Caco-2 (cell line): Measurements from ENCODE around the gene TMED8. TPM values are rescaled to one million over a fixed set of nuclear protein-coding genes. Genes with fewer than 3 reads are reported as not detected.
A peak's percentile ranks its signal among the peaks of the same experiment; 100 is the strongest.

ENCODE experiments used
- BruUV-seq: library from RNA; stranded (reverse); fragments of 400-500 nt; replicated peaks from 2 replicates; lab custom pipeline; 2021; lab: Mats Ljungman, UMichigan
- CTCF ChIA-PET: fragments of 300-600 bp; sonication (Branson Sonifier 250); formaldehyde crosslinking; loops from one replicate; lab custom pipeline; 2022; ENCODE audit warnings: antibody characterized with exemption; lab: Charles Lee
- POLR2A ChIA-PET: fragments of 300-600 bp; sonication (Branson Sonifier 250); formaldehyde crosslinking; loops from one replicate; lab custom pipeline; 2022; ENCODE audit warnings: antibody characterized with exemption; lab: Charles Lee
- DNase-seq, 2 experiments: peaks; one replicate each; pipeline versions ENCODE4 v3.0.0 to v3.0.0-alpha.2; 2020 to 2022
- H3K27me3 ChIP-seq: replicated peaks from 2 replicates; pipeline ENCODE4 v1.6.0; 2011; ENCODE audit warnings: low read length; ENCODE audit not compliant: control insufficient read depth, insufficient read depth
- H3K36me3 ChIP-seq: 2 replicates; pipeline ENCODE4 v1.5.1; 2011; ENCODE audit warnings: low read length; ENCODE audit not compliant: control insufficient read depth, insufficient read depth
- H3K4me1 ChIP-seq: fragments of 250-450 bp; sonication (Bioruptor Pico); 2 replicates; pipeline ENCODE4 v1.5.1; 2020; ENCODE audit warnings: mild to moderate bottlenecking
- H3K4me3 ChIP-seq: 2 replicates; pipeline ENCODE4 v1.5.1; 2011; ENCODE audit warnings: low read depth, mild to moderate bottlenecking, control low read depth, low read length
- H3K9me3 ChIP-seq: fragments of 250-450 bp; sonication (Bioruptor Pico); 2 replicates; pipeline ENCODE4 v1.5.1; 2020; ENCODE audit warnings: mild to moderate bottlenecking, moderate library complexity
- H3K27ac Mint-ChIP-seq: one replicate; pipeline ENCODE4 v1.8.0; 2022; ENCODE audit warnings: mixed read lengths; ENCODE audit not compliant: unreplicated experiment
- H3K27me3 Mint-ChIP-seq: one replicate; pipeline ENCODE4 v1.8.0; 2022; ENCODE audit warnings: mixed read lengths; ENCODE audit not compliant: insufficient read depth, unreplicated experiment
- H3K36me3 Mint-ChIP-seq: one replicate; pipeline ENCODE4 v1.8.0; 2022; ENCODE audit warnings: mild to moderate bottlenecking, mixed read lengths; ENCODE audit not compliant: insufficient read depth, unreplicated experiment
- H3K4me1 Mint-ChIP-seq: one replicate; pipeline ENCODE4 v1.8.0; 2022; ENCODE audit warnings: low read depth, mixed read lengths; ENCODE audit not compliant: unreplicated experiment
- H3K4me3 Mint-ChIP-seq: one replicate; pipeline ENCODE4 v1.8.0; 2022; ENCODE audit warnings: mild to moderate bottlenecking, moderate library complexity, mixed read lengths; ENCODE audit not compliant: unreplicated experiment
- H3K9me3 Mint-ChIP-seq: one replicate; pipeline ENCODE4 v1.8.0; 2022; ENCODE audit warnings: mixed read lengths; ENCODE audit not compliant: unreplicated experiment
- intact Hi-C: fragments of 100-400 bp; cut with micrococcal nuclease; formaldehyde crosslinking; loops from one replicate; pipeline ENCODE4 v1.10.0; 2022; ENCODE audit not compliant: unreplicated experiment
- total RNA-seq: library from RNA; stranded (reverse); gene quantifications from 2 replicates; pipeline ENCODE4 v1.2.3, GENCODE V29; 2022
- TF ChIP-seq, protein P1 (sequence below), 2 experiments: fragments of 200-600 bp in 1 of 2; IDR thresholded peaks; 1 replicate in 1 of 2; 2 replicates in 1 of 2; pipeline versions ENCODE4 v1.5.1 to v1.8.0; 2011 to 2022; ENCODE audit warnings: antibody characterized with exemption in 1 of 2, control low read depth in 1 of 2, inconsistent platforms in 1 of 2, low read depth in 1 of 2, low read length in 1 of 2, mild to moderate bottlenecking in 1 of 2, moderate library complexity in 1 of 2; ENCODE audit not compliant: insufficient read depth in 1 of 2, severe bottlenecking in 1 of 2, unreplicated experiment in 1 of 2

The TMED8 gene
- total RNA-seq, 1 experiment from 2014 or later = 14.1 TPM

DNA sequence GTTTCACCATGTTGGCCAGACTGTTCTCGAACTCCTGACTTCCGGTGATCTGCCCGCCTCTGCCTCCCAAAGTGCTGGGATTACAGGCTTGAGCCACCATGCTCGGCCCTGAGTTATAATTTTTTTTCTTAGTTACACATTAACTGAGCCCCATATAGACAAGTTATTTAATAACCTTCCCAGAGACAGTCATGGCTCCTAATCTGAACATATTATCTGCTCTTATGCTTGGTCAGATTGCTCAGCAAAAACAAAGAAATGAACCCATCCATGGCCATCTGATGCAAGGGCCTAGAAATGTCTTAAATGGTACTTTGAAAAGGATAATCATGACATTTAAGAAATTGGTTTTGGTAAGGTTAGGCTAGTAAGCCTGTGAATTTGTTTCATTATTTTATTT is 13.3 kb upstream of the TMED8 start:
- POLR2A ChIA-PET = no interaction called here
- no peaks in the 10 kb centered on the region for H3K9me3 ChIP-seq
- no peak overlapping the region for H3K4me3 ChIP-seq
- no peak overlapping the region for H3K27ac Mint-ChIP-seq
- H3K36me3 ChIP-seq = no peaks in the 10 kb centered on the region
- intact Hi-C loops = no loop called here
- no peaks in the 10 kb centered on the region for H3K4me1 Mint-ChIP-seq
- TF ChIP-seq, protein P1, sequence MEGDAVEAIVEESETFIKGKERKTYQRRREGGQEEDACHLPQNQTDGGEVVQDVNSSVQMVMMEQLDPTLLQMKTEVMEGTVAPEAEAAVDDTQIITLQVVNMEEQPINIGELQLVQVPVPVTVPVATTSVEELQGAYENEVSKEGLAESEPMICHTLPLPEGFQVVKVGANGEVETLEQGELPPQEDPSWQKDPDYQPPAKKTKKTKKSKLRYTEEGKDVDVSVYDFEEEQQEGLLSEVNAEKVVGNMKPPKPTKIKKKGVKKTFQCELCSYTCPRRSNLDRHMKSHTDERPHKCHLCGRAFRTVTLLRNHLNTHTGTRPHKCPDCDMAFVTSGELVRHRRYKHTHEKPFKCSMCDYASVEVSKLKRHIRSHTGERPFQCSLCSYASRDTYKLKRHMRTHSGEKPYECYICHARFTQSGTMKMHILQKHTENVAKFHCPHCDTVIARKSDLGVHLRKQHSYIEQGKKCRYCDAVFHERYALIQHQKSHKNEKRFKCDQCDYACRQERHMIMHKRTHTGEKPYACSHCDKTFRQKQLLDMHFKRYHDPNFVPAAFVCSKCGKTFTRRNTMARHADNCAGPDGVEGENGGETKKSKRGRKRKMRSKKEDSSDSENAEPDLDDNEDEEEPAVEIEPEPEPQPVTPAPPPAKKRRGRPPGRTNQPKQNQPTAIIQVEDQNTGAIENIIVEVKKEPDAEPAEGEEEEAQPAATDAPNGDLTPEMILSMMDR (IDR thresholded peaks at IDR 0.05; ENCODE audit: insufficient read depth in 1 of 2, low read depth in 1 of 2, low read length in 1 of 2, severe bottlenecking in 1 of 2, unreplicated experiment in 1 of 2) = no peak
- no TSS peak for BruUV-seq
- no peaks in the 10 kb centered on the region for H3K27me3 ChIP-seq
- no peaks in the 10 kb centered on the region for H3K27me3 Mint-ChIP-seq
- DNase-seq = peak in 1 of 2 experiments; percentile 26
- no peaks in the 10 kb centered on the region for H3K9me3 Mint-ChIP-seq
- H3K4me1 ChIP-seq = peaks cover 16% of the 10 kb centered on the region
- H3K36me3 Mint-ChIP-seq = no peaks in the 10 kb centered on the region
- CTCF ChIA-PET = no interaction called here
- H3K4me3 Mint-ChIP-seq = no peak overlapping the region

DNA sequence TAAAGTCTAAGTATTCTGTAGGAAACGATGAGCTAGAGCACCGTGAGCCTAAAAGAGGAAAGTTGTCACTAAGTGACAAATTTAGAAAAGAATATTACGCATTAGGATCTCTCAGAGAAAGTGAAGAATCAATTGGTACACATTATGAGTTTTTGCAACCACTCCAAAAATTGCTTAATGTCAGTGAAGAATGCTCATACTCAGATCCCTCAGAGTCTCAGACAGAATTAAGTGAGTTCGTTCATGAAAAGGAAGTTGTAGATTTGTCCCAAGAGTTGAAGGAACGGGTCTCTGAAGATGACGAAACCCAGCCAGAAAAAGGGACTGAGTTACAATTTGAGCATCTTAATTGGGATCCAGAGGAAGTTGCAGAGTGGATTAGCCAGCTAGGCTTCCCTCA is 1.8 kb upstream of the TMED8 start:
- DNase-seq = no peak
- no peaks in the 10 kb centered on the region for H3K27me3 ChIP-seq
- H3K36me3 ChIP-seq = no peaks in the 10 kb centered on the region
- intact Hi-C loops = no loop called here
- TF ChIP-seq, protein P1 (IDR thresholded peaks at IDR 0.05; ENCODE audit: insufficient read depth in 1 of 2, low read depth in 1 of 2, low read length in 1 of 2, severe bottlenecking in 1 of 2, unreplicated experiment in 1 of 2) = no peak
- CTCF ChIA-PET = no interaction called here
- H3K27ac Mint-ChIP-seq = no peak overlapping the region
- no peaks in the 10 kb centered on the region for H3K27me3 Mint-ChIP-seq
- peaks cover 26% of the 10 kb centered on the region for H3K4me1 Mint-ChIP-seq
- peaks cover 31% of the 10 kb centered on the region for H3K4me1 ChIP-seq
- H3K4me3 ChIP-seq = no peak overlapping the region
- BruUV-seq = no TSS peak
- H3K4me3 Mint-ChIP-seq = no peak overlapping the region
- no peaks in the 10 kb centered on the region for H3K9me3 ChIP-seq
- no peaks in the 10 kb centered on the region for H3K36me3 Mint-ChIP-seq
- H3K9me3 Mint-ChIP-seq = no peaks in the 10 kb centered on the region
- POLR2A ChIA-PET = no interaction called here

DNA sequence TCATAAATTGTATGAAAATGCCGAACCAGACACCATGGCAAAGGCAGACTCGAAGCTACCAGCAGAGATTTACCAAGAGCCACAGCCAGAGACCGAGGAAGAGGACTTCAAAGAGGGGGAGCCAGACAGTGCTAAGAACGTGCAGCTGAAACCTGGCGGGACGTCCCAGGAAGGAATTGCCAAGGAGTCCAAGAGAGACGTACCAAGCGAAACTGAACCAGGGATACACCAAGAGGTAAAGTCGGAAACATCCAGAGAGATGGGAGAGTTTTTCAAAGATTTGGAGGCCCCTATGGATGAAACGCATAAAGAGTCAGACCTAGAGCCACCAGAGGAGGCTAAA is 579 bp upstream of the TMED8 start:
- Histone ChIP-seq H3K4me3 (peak overlapping the region; percentile 73), H3K27me3 (no peaks in the 10 kb centered on the region), H3K36me3 (no peaks in the 10 kb centered on the region), H3K4me1 (peaks cover 20% of the 10 kb centered on the region), H3K9me3 (no peaks in the 10 kb centered on the region)
- intact Hi-C loops = loop anchor here (1.0 to 2.0 kb wide), 2 partner anchors 56 to 79 kb away; partner anchors contain the start of genes GSTZ1 and VIPAS39
- TF ChIP-seq, protein P1 (IDR thresholded peaks at IDR 0.05; ENCODE audit: insufficient read depth in 1 of 2, low read depth in 1 of 2, low read length in 1 of 2, severe bottlenecking in 1 of 2, unreplicated experiment in 1 of 2) = no peak
- peaks cover 32% of the 10 kb centered on the region for H3K4me1 Mint-ChIP-seq
- no peaks in the 10 kb centered on the region for H3K27me3 Mint-ChIP-seq
- no peak for DNase-seq
- ChIA-PET CTCF (interaction anchor here (0.6 to 1.3 kb wide), 7 partner anchors 31 to 226 kb away, joined by 3 to 7 read pairs (median 5); partner anchors contain the start of genes GSTZ1, POMT2 and TMEM63C), POLR2A (interaction anchor here (0.6 to 1.8 kb wide), 5 partner anchors 19 to 349 kb away, joined by 3 to 17 read pairs (median 4); partner anchors contain the start of genes GSTZ1, POMT2 and VIPAS39)
- H3K36me3 Mint-ChIP-seq = no peaks in the 10 kb centered on the region
- no peaks in the 10 kb centered on the region for H3K9me3 Mint-ChIP-seq
- no peak overlapping the region for H3K27ac Mint-ChIP-seq
- H3K4me3 Mint-ChIP-seq = no peak overlapping the region
- BruUV-seq = no TSS peak
